HFFc6 (cell line): ENCODE results near the gene ALG6. TPM values are rescaled to one million over a fixed set of nuclear protein-coding genes. Genes with fewer than 3 reads are reported as not detected.
"Not testable (repeated sequence)": the region's sequence is repeated elsewhere in the genome, so short reads cannot be mapped to it uniquely, and the experiment has no call there.

Source experiments
- DNase-seq: peaks from one replicate; pipeline ENCODE4 v3.0.0-alpha.2; 2018
- H3K27ac Mint-ChIP-seq: 2 replicates; pipeline ENCODE4 v1.8.0; 2020; ENCODE audit warnings: mild to moderate bottlenecking, mixed read lengths
- H3K27me3 Mint-ChIP-seq: 2 replicates; pipeline ENCODE4 v1.8.0; 2021; ENCODE audit warnings: mild to moderate bottlenecking, moderate library complexity, mixed read lengths; ENCODE audit not compliant: insufficient read depth
- H3K36me3 Mint-ChIP-seq: 2 replicates; pipeline ENCODE4 v1.8.0; 2021; ENCODE audit warnings: low read depth, mixed read lengths
- H3K4me1 Mint-ChIP-seq: 2 replicates; pipeline ENCODE4 v1.8.0; 2020; ENCODE audit warnings: low read depth, mixed read lengths
- H3K4me3 Mint-ChIP-seq: 2 replicates; pipeline ENCODE4 v1.8.0; 2020; ENCODE audit warnings: mild to moderate bottlenecking, moderate library complexity, mixed read lengths
- H3K9me3 Mint-ChIP-seq: 2 replicates; pipeline ENCODE4 v1.8.0; 2020; ENCODE audit warnings: mild to moderate bottlenecking, mixed read lengths
- total RNA-seq, 6 experiments: library from RNA; stranded (reverse); fragmentation: NEBNext Ultra II Directional; extraction: Animal tissue kit (Norgen Biotek cat#: 25700); gene quantifications; 2 replicates in 1 of 6; 3 replicates in 5 of 6; pipeline ENCODE4 v1.2.3, GENCODE V29; 2021
- TF ChIP-seq, protein P1 (sequence below): fragments of 200-600 bp; sonication (generic); IDR thresholded peaks from 2 replicates; pipeline ENCODE4 v1.5.0; 2021; ENCODE audit warnings: antibody characterized with exemption, mild to moderate bottlenecking

ALG6 gene
- total RNA-seq, 6 experiments from 2014 or later, result 6.7 to 9.0 (median 7.7) TPM

DNA sequence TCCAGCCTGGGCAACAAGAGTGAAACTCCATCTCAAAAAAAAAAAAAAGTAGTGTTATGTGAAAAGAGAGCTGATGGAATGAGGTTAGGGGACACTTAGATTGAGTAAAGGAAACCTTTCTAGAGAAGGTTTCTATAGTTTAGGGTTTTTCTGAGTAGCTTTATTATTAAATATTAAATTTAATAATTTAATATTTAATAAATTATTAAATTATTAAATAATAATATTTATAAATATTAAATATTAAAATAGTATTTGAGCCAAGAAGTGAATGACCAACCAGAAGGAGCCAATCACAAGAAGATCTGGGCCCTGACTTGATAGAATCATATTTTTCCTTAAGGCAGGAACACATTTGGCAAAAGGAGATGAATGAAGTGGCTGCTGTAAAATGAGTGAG is 50.7 kb downstream of the ALG6 start:
- Mint-ChIP-seq H3K9me3 (no peaks in the 10 kb centered on the region), H3K27ac (no peak overlapping the region), H3K4me3 (no peak overlapping the region), H3K36me3 (peaks cover 4% of the 10 kb centered on the region; the same call in 1 of the 2 replicates), H3K27me3 (no peaks in the 10 kb centered on the region), H3K4me1 (no peaks in the 10 kb centered on the region)
- TF ChIP-seq, protein P1, sequence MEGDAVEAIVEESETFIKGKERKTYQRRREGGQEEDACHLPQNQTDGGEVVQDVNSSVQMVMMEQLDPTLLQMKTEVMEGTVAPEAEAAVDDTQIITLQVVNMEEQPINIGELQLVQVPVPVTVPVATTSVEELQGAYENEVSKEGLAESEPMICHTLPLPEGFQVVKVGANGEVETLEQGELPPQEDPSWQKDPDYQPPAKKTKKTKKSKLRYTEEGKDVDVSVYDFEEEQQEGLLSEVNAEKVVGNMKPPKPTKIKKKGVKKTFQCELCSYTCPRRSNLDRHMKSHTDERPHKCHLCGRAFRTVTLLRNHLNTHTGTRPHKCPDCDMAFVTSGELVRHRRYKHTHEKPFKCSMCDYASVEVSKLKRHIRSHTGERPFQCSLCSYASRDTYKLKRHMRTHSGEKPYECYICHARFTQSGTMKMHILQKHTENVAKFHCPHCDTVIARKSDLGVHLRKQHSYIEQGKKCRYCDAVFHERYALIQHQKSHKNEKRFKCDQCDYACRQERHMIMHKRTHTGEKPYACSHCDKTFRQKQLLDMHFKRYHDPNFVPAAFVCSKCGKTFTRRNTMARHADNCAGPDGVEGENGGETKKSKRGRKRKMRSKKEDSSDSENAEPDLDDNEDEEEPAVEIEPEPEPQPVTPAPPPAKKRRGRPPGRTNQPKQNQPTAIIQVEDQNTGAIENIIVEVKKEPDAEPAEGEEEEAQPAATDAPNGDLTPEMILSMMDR, result no peak
- no peak for DNase-seq

DNA sequence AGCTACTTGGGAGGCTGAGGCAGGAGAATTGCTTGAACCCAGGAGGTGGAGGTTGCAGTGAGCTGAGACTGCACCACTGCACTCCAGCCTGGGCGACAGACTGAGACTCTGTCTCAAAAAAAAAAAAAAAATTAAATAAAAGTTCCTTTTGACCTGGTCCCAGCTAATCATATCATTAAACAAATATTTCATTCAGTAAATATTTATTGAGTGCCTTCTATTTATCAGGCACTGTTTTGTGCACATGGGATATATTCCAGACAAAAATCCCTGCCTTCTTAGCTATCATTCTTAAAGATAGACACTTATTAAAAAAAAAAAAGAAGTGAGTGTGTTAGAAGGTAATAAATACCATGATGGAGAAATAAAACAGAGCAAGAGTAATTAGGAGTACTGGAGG is 53.3 kb downstream of the ALG6 start:
- H3K36me3 Mint-ChIP-seq, H3K4me3 Mint-ChIP-seq, H3K9me3 Mint-ChIP-seq, H3K27ac Mint-ChIP-seq, DNase-seq, H3K4me1 Mint-ChIP-seq, H3K27me3 Mint-ChIP-seq: not testable (repeated sequence)

DNA sequence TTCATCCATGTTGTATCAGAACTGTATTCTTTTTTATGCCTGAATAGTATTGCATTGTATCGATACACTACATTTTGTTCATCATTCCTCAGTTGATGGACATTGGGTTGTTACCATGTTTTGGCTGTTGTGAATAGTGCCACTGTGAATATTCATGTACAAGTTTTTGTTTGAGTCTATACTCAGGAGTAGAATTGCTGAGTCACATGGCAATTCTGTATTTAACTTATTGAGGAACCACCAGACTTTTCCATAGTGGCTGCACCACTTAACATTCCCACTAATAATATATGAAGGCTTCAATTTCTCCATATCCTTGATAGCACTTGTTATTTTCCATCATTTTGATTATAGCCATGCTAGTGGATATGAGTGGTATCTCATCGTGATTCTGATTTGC is 56.2 kb downstream of the ALG6 start:
- Mint-ChIP-seq H3K4me1 (no peaks in the 10 kb centered on the region), H3K4me3 (no peak overlapping the region), H3K27me3 (no peaks in the 10 kb centered on the region), H3K36me3 (peaks cover 4% of the 10 kb centered on the region; the same call in 1 of the 2 replicates), H3K9me3 (no peaks in the 10 kb centered on the region), H3K27ac (no peak overlapping the region)
- no peak for DNase-seq
- TF ChIP-seq, protein P1, result no peak

DNA sequence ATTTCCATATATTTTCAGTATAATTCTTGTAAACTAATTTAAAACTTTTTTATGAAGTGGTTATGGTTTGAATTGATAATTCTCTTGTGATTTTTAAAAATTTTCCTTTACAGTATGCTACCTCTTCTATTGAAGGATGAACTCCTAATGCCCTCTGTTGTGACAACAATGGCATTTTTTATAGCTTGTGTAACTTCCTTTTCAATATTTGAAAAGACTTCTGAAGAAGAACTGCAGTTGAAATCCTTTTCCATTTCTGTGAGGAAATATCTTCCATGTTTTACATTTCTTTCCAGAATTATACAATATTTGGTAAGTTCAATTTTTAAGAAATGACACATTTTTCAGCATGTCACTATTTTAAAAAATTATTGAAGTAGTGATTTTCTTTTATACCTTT is 61.4 kb downstream of the ALG6 start:
- no peak for DNase-seq
- H3K4me3 Mint-ChIP-seq, result no peak overlapping the region
- H3K4me1 Mint-ChIP-seq, result no peaks in the 10 kb centered on the region
- peaks cover 17% of the 10 kb centered on the region for H3K36me3 Mint-ChIP-seq
- no peak overlapping the region for H3K27ac Mint-ChIP-seq
- no peaks in the 10 kb centered on the region for H3K9me3 Mint-ChIP-seq
- TF ChIP-seq, protein P1, result no peak
- H3K27me3 Mint-ChIP-seq, result no peaks in the 10 kb centered on the region

DNA sequence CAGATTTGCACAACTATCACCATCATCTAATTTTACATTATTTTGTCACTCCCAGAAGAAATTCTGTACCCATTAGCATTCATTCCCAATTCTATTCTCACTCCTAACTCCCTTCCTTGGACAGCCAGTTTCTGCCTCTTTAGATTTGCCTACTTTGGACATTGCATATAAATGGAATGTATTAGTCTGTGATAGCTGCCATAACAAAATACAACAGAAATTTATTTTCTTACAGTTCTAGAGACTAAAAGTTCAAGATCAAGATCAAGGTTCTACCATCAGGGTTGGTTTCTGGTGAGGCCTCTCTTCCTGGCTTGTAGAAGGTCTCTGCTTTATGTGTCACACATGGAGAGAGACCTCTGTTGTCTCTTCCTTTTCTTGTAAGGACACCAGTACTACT is 61.9 kb downstream of the ALG6 start:
- Mint-ChIP-seq H3K36me3 (peaks cover 17% of the 10 kb centered on the region), H3K4me1 (no peaks in the 10 kb centered on the region), H3K27ac (no peak overlapping the region), H3K27me3 (no peaks in the 10 kb centered on the region), H3K9me3 (no peaks in the 10 kb centered on the region), H3K4me3 (no peak overlapping the region)
- TF ChIP-seq, protein P1, result no peak
- no peak for DNase-seq

DNA sequence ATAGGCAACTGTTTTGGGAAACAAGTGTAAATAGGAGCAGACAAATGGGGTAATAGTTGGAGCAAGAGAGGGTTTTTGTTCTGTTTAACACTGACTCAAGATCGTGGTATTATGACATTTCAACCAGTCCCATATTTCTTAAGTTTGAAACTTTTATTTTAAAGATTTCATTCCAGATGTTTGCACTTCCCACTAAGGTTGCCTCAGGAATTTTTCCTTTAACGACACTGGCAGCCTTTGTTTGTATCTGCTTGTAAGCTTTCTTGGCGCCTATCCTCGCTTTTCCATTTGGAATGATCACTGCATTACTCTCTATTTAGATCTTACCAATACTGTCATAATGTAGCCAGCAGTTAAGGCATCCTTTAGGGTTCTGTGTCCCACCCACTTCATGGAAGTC is 67.7 kb downstream of the ALG6 start:
- H3K27me3 Mint-ChIP-seq, result no peaks in the 10 kb centered on the region
- no peak for DNase-seq
- peaks cover 8% of the 10 kb centered on the region for H3K36me3 Mint-ChIP-seq
- no peaks in the 10 kb centered on the region for H3K4me1 Mint-ChIP-seq
- no peaks in the 10 kb centered on the region for H3K9me3 Mint-ChIP-seq
- H3K27ac Mint-ChIP-seq, result no peak overlapping the region
- TF ChIP-seq, protein P1, result no peak
- H3K4me3 Mint-ChIP-seq, result no peak overlapping the region
